GM12878 (cell line): Measurements from ENCODE around the gene CREB3L1. TPM values are rescaled to one million over a fixed set of nuclear protein-coding genes. Genes with fewer than 3 reads are reported as not detected.

Experiments
- ATAC-seq: fragments of 200-7000 bp; cut with Tn5 transposase; 3 replicates; pipeline ENCODE4 v1.9.1; 2020; ENCODE audit warnings: mild to moderate bottlenecking, moderate library complexity
- BruUV-seq: library from RNA; stranded (reverse); fragments of 400-500 nt; replicated peaks from 2 replicates; lab custom pipeline; 2021; lab: Mats Ljungman, UMichigan
- CTCF ChIA-PET: fragments of 300-600 bp; sonication (Branson Sonifier 250); formaldehyde crosslinking; extraction: SDS; loops from one replicate; lab custom pipeline; 2021; ENCODE audit warnings: inconsistent platforms; lab: Yijun Ruan, JAX
- POLR2A ChIA-PET: fragments of 350-600 bp; formaldehyde crosslinking; extraction: SDS; loops from one replicate; lab custom pipeline; 2021; ENCODE audit warnings: inconsistent platforms; lab: Charles Lee
- RAD21 ChIA-PET: fragments of 300-600 bp; sonication (Branson Sonifier 250); formaldehyde crosslinking; loops from one replicate; lab custom pipeline; 2023; ENCODE audit warnings: antibody characterized with exemption; ENCODE audit not compliant: unreplicated experiment; lab: Charles Lee
- SMC1A ChIA-PET: fragments of 300-600 bp; sonication (Branson Sonifier 250); formaldehyde crosslinking; loops from one replicate; lab custom pipeline; 2023; ENCODE audit not compliant: unreplicated experiment, uncharacterized antibody; lab: Charles Lee
- DNase-seq: peaks from one replicate; pipeline ENCODE4 v3.0.0-alpha.2; 2011; ENCODE audit warnings: low read depth, low spot score
- FAIRE-seq: peaks from 3 replicates; lab custom pipeline; 2011; peaks lifted over from hg19 to GRCh38; lab: Jason Lieb, UNC
- H2AFZ ChIP-seq: 2 replicates; pipeline ENCODE4 v1.6.0; 2011; ENCODE audit warnings: low read depth, low read length, control low read depth; ENCODE audit not compliant: control insufficient read depth
- H3K27ac ChIP-seq: 2 replicates; pipeline ENCODE4 v1.5.1; 2011; ENCODE audit warnings: control low read depth; ENCODE audit not compliant: control insufficient read depth, insufficient read depth
- H3K27me3 ChIP-seq, 2 experiments: replicated peaks in 1 of 2; 2 replicates each; pipeline versions ENCODE4 v1.6.0 to v1.6.1; 2011; ENCODE audit warnings: low read length in 1 of 2; ENCODE audit not compliant: control insufficient read depth in 2 of 2, insufficient read depth in 2 of 2
- H3K36me3 ChIP-seq, 2 experiments: 2 replicates each; pipeline ENCODE4 v1.5.1; 2011; ENCODE audit warnings: low read length in 1 of 2; ENCODE audit not compliant: control insufficient read depth in 2 of 2, insufficient read depth in 2 of 2
- H3K4me1 ChIP-seq: 2 replicates; pipeline ENCODE4 v1.6.1; 2011; ENCODE audit warnings: mild to moderate bottlenecking, low read length, moderate library complexity, mixed read lengths; ENCODE audit not compliant: control insufficient read depth, insufficient read depth
- H3K4me2 ChIP-seq: 2 replicates; pipeline ENCODE4 v1.6.0; 2011; ENCODE audit warnings: control low read depth; ENCODE audit not compliant: control insufficient read depth, insufficient read depth
- H3K4me3 ChIP-seq: fragments of 200-600 bp; sonication (generic); 2 replicates; pipeline ENCODE4 v1.5.1; 2016
- H3K79me2 ChIP-seq: 2 replicates; pipeline ENCODE4 v1.6.0; 2011; ENCODE audit warnings: low read length; ENCODE audit not compliant: control insufficient read depth, insufficient read depth
- H3K9ac ChIP-seq: 2 replicates; pipeline ENCODE4 v1.8.0; 2011; ENCODE audit warnings: low read length, control low read depth, mixed read lengths; ENCODE audit not compliant: control insufficient read depth, insufficient read depth
- H3K9me3 ChIP-seq: replicated peaks from 3 replicates; pipeline ENCODE4 v1.5.1; 2011; ENCODE audit warnings: mild to moderate bottlenecking, low read length; ENCODE audit not compliant: control insufficient read depth, insufficient read depth
- H4K20me1 ChIP-seq: 2 replicates; pipeline ENCODE4 v1.6.0; 2011; ENCODE audit not compliant: control insufficient read depth, insufficient read depth
- ATF2 ChIP-seq: IDR thresholded peaks from 2 replicates; pipeline ENCODE4 v1.6.1; 2012; ENCODE audit warnings: low read length, inconsistent platforms
- ETV6 ChIP-seq, 2 experiments: fragments of 450-650 bp in 1 of 2; IDR thresholded peaks in 1 of 2; conservative IDR thresholded peaks in 1 of 2; 2 replicates each; pipeline ENCODE4 v1.6.1; 2014; ENCODE audit warnings: antibody characterized with exemption in 1 of 2, borderline replicate concordance in 1 of 2, low read depth in 1 of 2, mild to moderate bottlenecking in 1 of 2, moderate library complexity in 1 of 2
- NR2F1 ChIP-seq: fragments of 450-650 bp; conservative IDR thresholded peaks from 2 replicates; pipeline ENCODE4 v1.6.1; 2017; ENCODE audit warnings: mild to moderate bottlenecking
- PRDM15 ChIP-seq: fragments of 450-650 bp; formaldehyde crosslinking; IDR thresholded peaks from 2 replicates; pipeline ENCODE4 v1.4.0; 2020; ENCODE audit warnings: mild to moderate bottlenecking, moderate library complexity
- SMAD5 ChIP-seq: IDR thresholded peaks from 2 replicates; pipeline ENCODE4 v1.6.1; 2016; ENCODE audit warnings: antibody characterized with exemption, low read depth
- ZNF687 ChIP-seq: fragments of 450-650 bp; IDR thresholded peaks from 2 replicates; pipeline ENCODE4 v1.6.1; 2017; ENCODE audit warnings: mild to moderate bottlenecking, moderate library complexity
- WGBS: methylation state at CpG from one replicate; pipeline ENCODE4 v1.1.6; 2016; ENCODE audit warnings: low lambda C conversion rate; ENCODE audit not compliant: insufficient replicate concordance, insufficient coverage; ENCODE audit errors: missing lambda C conversion rate; 5-methylcytosine and 5-hydroxymethylcytosine counted together
- in situ Hi-C: fragments of 300-500 bp; cut with MboI; formaldehyde crosslinking; loops from 9 replicates; pipeline ENCODE4 v1.14.3; 2018; ENCODE audit warnings: mixed read lengths
- intact Hi-C: fragments of 100-400 bp; cut with micrococcal nuclease; formaldehyde crosslinking; loops from one replicate; pipeline ENCODE4 v1.14.2; 2022; ENCODE audit not compliant: unreplicated experiment
- polyA plus RNA-seq, 11 experiments: library from polyadenylated mRNA; depleted of rRNA in 4 of 11; unstranded in 6 of 11; stranded (reverse) in 5 of 11; fragments of >200 nt; fragmentation: Nextera tagmentation in 4 of 11; fragmentation: Illumina TruSeq in 1 of 11; extraction: Ambion mirVana in 4 of 11; extraction: Trizol in 1 of 11; gene quantifications; 1 replicate in 1 of 11; 2 replicates in 10 of 11; pipeline versions ENCODE4 v1.2.1 to v1.2.3, GENCODE V29; 2011 to 2016; ENCODE audit warnings: inconsistent platforms in 2 of 11, missing spikeins in 2 of 11, low read depth in 1 of 11
- total RNA-seq, 4 experiments: library from RNA; depleted of rRNA in 3 of 4; stranded (reverse); fragments of >200 nt in 3 of 4; fragmentation: Illumina TruSeq in 1 of 4; extraction: Trizol in 1 of 4; gene quantifications; 2 replicates each; pipeline versions ENCODE4 v1.2.1 to v1.2.3, GENCODE V29; 2013 to 2021

Gene CREB3L1
- total and polyA plus RNA-seq, 10 of the 15 experiments (the other 5 are each of a cell fraction or from before 2014, with no cell fraction given), result 0.03 to 1.4 (median 0.22) TPM

DNA sequence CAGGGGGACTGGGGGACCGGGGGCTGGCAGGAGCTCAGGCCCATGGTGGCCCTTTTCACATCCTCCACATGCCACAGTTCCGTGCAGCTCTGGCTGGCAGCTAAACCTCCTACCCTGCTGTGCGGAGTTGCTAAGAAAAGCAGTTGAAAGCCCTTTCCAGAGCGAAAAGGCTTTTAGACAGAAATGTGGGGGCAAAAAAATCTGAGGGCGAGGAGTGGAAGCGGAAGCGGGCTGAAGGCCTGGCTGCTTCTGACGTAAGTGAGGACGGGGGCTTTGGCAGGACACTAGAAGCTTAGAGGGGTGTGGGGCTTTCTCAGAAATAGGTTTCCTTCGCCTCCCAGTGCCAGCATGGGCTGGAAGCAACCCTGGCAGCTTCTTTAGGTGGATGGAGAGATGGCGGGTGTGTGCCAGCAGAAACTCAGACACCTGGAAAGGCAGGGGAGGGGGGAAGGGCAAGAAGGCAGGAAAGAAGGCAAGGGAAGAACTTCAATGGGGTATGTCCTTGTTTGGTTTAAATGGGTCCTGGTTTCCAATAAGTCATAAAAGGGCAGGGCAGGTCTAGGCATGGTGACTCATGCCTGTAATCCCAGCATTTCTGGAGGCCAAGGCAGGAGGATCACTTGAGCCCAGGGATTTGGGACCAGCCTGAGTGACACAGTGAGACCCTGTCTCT is 58.6 kb downstream of the CREB3L1 start:
- CTCF ChIA-PET, result interaction anchor here (0.6 kb wide), 1 partner anchor 62 kb away, joined by 4 read pairs; no protein-coding TSS in a partner anchor

More for the DNA sequence above, 58.6 kb downstream of the CREB3L1 start:
- WGBS, result 47% methylated on average over 11 of the region's 11 CpGs
- H3K27me3 ChIP-seq, result peaks cover 11 to 24% of the 10 kb centered on the region in 2 experiments
- no peaks in the 10 kb centered on the region for H3K9me3 ChIP-seq
- no peaks in the 10 kb centered on the region for H4K20me1 ChIP-seq
- no peaks in the 10 kb centered on the region for H3K4me1 ChIP-seq
- RAD21 ChIA-PET, result no interaction called here
- H3K79me2 ChIP-seq, result no peaks in the 10 kb centered on the region
- SMC1A ChIA-PET, result no interaction called here
- no TSS peak for BruUV-seq
- FAIRE-seq (no peak), ATAC-seq (no peak), DNase-seq (no peak)
- no peak overlapping the region for H2AFZ ChIP-seq
- in situ Hi-C loops, result no loop called here
- TF ChIP-seq PRDM15 (CRISPR knock-in tag), result no peak
- no peak for TF ChIP-seq ZNF687
- TF ChIP-seq NR2F1, result no peak
- no peak for TF ChIP-seq ATF2
- TF ChIP-seq ETV6 (conservative IDR thresholded peaks at IDR 0.05 in 1 of 2, IDR thresholded peaks at IDR 0.05 in 1 of 2; ENCODE audit: borderline replicate concordance in 1 of 2, low read depth in 1 of 2), result no peak
- no peak for TF ChIP-seq SMAD5
- H3K4me3 ChIP-seq, result no peak overlapping the region
- H3K27ac ChIP-seq, result no peak overlapping the region
- H3K4me2 ChIP-seq, result no peak overlapping the region
- H3K36me3 ChIP-seq, result no peaks in the 10 kb centered on the region
- intact Hi-C loops, result no loop called here
- POLR2A ChIA-PET, result no interaction called here
- H3K9ac ChIP-seq, result no peak overlapping the region
